Karpas-422 (cell line): ENCODE data around the gene MARCHF6. TPM values are rescaled to one million over a fixed set of nuclear protein-coding genes. Genes with fewer than 3 reads are reported as not detected.
"Not testable (repeated sequence)": the region's sequence is repeated elsewhere in the genome, so short reads cannot be mapped to it uniquely, and the experiment has no call there.

Experiments used
- DNase-seq: peaks from one replicate; pipeline ENCODE4 v3.0.0-alpha.2; 2015
- H2AFZ ChIP-seq: fragments of 200-600 bp; sonication (generic); 2 replicates; pipeline ENCODE4 v1.6.1; 2014; ENCODE audit warnings: antibody characterized with exemption, low read length, mixed read lengths
- H3K27ac ChIP-seq: fragments of 200-600 bp; sonication (generic); 2 replicates; pipeline ENCODE4 v1.5.1; 2014; ENCODE audit warnings: mild to moderate bottlenecking, low read length, moderate library complexity
- H3K27me3 ChIP-seq: fragments of 200-600 bp; sonication (generic); 2 replicates; pipeline ENCODE4 v1.6.1; 2014; ENCODE audit warnings: low read length, mixed read lengths
- H3K36me3 ChIP-seq: fragments of 200-600 bp; sonication (generic); 2 replicates; pipeline ENCODE4 v1.6.1; 2014; ENCODE audit warnings: low read length, mixed read lengths; ENCODE audit not compliant: insufficient read depth
- H3K4me1 ChIP-seq: fragments of 200-600 bp; sonication (generic); 2 replicates; pipeline ENCODE4 v1.6.1; 2014; ENCODE audit warnings: mild to moderate bottlenecking, low read length, mixed read lengths
- H3K4me2 ChIP-seq: fragments of 200-600 bp; sonication (generic); 2 replicates; pipeline ENCODE4 v1.6.1; 2014; ENCODE audit warnings: low read length, low read depth, mild to moderate bottlenecking; ENCODE audit not compliant: poor library complexity, severe bottlenecking
- H3K4me3 ChIP-seq: fragments of 200-600 bp; sonication (generic); 2 replicates; pipeline ENCODE4 v1.5.1; 2014; ENCODE audit warnings: mild to moderate bottlenecking, antibody characterized with exemption, low read length, mixed read lengths
- H3K79me2 ChIP-seq: fragments of 200-600 bp; sonication (generic); 2 replicates; pipeline ENCODE4 v1.6.1; 2014; ENCODE audit warnings: mild to moderate bottlenecking, low read length, mixed read lengths
- H3K9ac ChIP-seq: fragments of 200-600 bp; sonication (generic); 2 replicates; pipeline ENCODE4 v1.6.0; 2014; ENCODE audit warnings: low read length
- H3K9me2 ChIP-seq: fragments of 200-600 bp; sonication (generic), shearing (Covaris generic); replicated peaks from 2 replicates; pipeline ENCODE4 v1.6.0; 2014; ENCODE audit warnings: mild to moderate bottlenecking, low read length, moderate library complexity; ENCODE audit not compliant: insufficient read depth
- H3K9me3 ChIP-seq: fragments of 300-700, 200-600 bp; sonication (generic); 2 replicates; pipeline ENCODE4 v1.6.1; 2014; ENCODE audit warnings: low read length, mixed read lengths
- H4K20me1 ChIP-seq: fragments of 200-600 bp; sonication (generic); 2 replicates; pipeline ENCODE4 v1.6.1; 2014; ENCODE audit warnings: mild to moderate bottlenecking, antibody characterized with exemption, low read length, low read depth; ENCODE audit not compliant: insufficient read depth
- total RNA-seq: library from RNA; depleted of rRNA; stranded (reverse); fragments of >200 nt; shearing (Covaris generic); gene quantifications from 2 replicates; pipeline ENCODE4 v1.2.3, GENCODE V29; 2014; ENCODE audit warnings: low replicate concordance

MARCHF6 gene
- total RNA-seq, 1 experiment from 2014 or later, result 88.4 TPM

- H3K4me2 ChIP-seq, result no peak overlapping the region
- H3K4me1 ChIP-seq, result no peaks in the 10 kb centered on the region
- H3K9me3 ChIP-seq, result no peaks in the 10 kb centered on the region
- H3K79me2 ChIP-seq, result no peaks in the 10 kb centered on the region
- H3K9me2 ChIP-seq, result no peaks in the 10 kb centered on the region
- no peaks in the 10 kb centered on the region for H3K36me3 ChIP-seq
- no peak overlapping the region for H2AFZ ChIP-seq
- H3K27me3 ChIP-seq, result no peaks in the 10 kb centered on the region
- no peak overlapping the region for H3K27ac ChIP-seq
- H3K9ac ChIP-seq, result no peak overlapping the region
- H4K20me1 ChIP-seq, result no peaks in the 10 kb centered on the region
- H3K4me3 ChIP-seq, result no peak overlapping the region
- DNase-seq, result no peak
These were observed 14.8 kb upstream of the MARCHF6 start for GRCh38 chr5:10338686-10339057.

- Histone ChIP-seq H2AFZ (no peak overlapping the region), H3K27ac (no peak overlapping the region), H3K9me2 (no peaks in the 10 kb centered on the region), H3K4me1 (no peaks in the 10 kb centered on the region), H3K36me3 (no peaks in the 10 kb centered on the region), H3K27me3 (no peaks in the 10 kb centered on the region), H3K4me3 (no peak overlapping the region), H3K79me2 (no peaks in the 10 kb centered on the region), H3K9me3 (no peaks in the 10 kb centered on the region), H3K4me2 (no peak overlapping the region), H3K9ac (no peak overlapping the region), H4K20me1 (no peaks in the 10 kb centered on the region)
- no peak for DNase-seq
These were observed 14.3 kb upstream of the MARCHF6 start for GRCh38 chr5:10339058-10339811.

- no peak for DNase-seq
- no peaks in the 10 kb centered on the region for H3K9me3 ChIP-seq
- no peaks in the 10 kb centered on the region for H3K36me3 ChIP-seq
- H2AFZ ChIP-seq, result no peak overlapping the region
- H3K9ac ChIP-seq, result no peak overlapping the region
- H3K79me2 ChIP-seq, result no peaks in the 10 kb centered on the region
- no peak overlapping the region for H3K4me3 ChIP-seq
- H3K27ac ChIP-seq, result no peak overlapping the region
- no peaks in the 10 kb centered on the region for H3K9me2 ChIP-seq
- no peaks in the 10 kb centered on the region for H3K27me3 ChIP-seq
- no peak overlapping the region for H3K4me2 ChIP-seq
- no peaks in the 10 kb centered on the region for H4K20me1 ChIP-seq
- no peaks in the 10 kb centered on the region for H3K4me1 ChIP-seq
These were observed 13.5 kb upstream of the MARCHF6 start for GRCh38 chr5:10339958-10340357.

GRCh38 chr5:10343486-10343885 lies 10.0 kb upstream of the MARCHF6 start:
- no peak for DNase-seq
- Histone ChIP-seq H2AFZ (no peak overlapping the region), H3K79me2 (no peaks in the 10 kb centered on the region), H3K4me3 (no peak overlapping the region), H4K20me1 (no peaks in the 10 kb centered on the region), H3K4me2 (no peak overlapping the region), H3K27ac (no peak overlapping the region), H3K9ac (no peak overlapping the region), H3K9me2 (no peaks in the 10 kb centered on the region), H3K9me3 (no peaks in the 10 kb centered on the region), H3K4me1 (no peaks in the 10 kb centered on the region), H3K36me3 (no peaks in the 10 kb centered on the region), H3K27me3 (no peaks in the 10 kb centered on the region)

GRCh38 chr5:10344461-10345106 lies 8.9 kb upstream of the MARCHF6 start:
- H3K27ac ChIP-seq, H3K4me3 ChIP-seq, DNase-seq, H3K9me3 ChIP-seq, H2AFZ ChIP-seq, H3K9ac ChIP-seq, H3K9me2 ChIP-seq, H3K4me1 ChIP-seq, H3K79me2 ChIP-seq, H3K4me2 ChIP-seq, H4K20me1 ChIP-seq, H3K27me3 ChIP-seq, H3K36me3 ChIP-seq: not testable (repeated sequence)

- H3K27ac ChIP-seq, result no peak overlapping the region
- no peaks in the 10 kb centered on the region for H3K9me2 ChIP-seq
- H3K4me3 ChIP-seq, result no peak overlapping the region
- no peaks in the 10 kb centered on the region for H3K27me3 ChIP-seq
- H3K79me2 ChIP-seq, result no peaks in the 10 kb centered on the region
- H3K9me3 ChIP-seq, result no peaks in the 10 kb centered on the region
- H2AFZ ChIP-seq, result no peak overlapping the region
- no peak overlapping the region for H3K9ac ChIP-seq
- H3K4me1 ChIP-seq, result peaks cover 11% of the 10 kb centered on the region
- no peak overlapping the region for H3K4me2 ChIP-seq
- H4K20me1 ChIP-seq, result no peaks in the 10 kb centered on the region
- DNase-seq, result no peak
- no peaks in the 10 kb centered on the region for H3K36me3 ChIP-seq
These were observed 5.2 kb upstream of the MARCHF6 start for GRCh38 chr5:10348258-10348657.

GRCh38 chr5:10351199-10351905 lies 2.1 kb upstream of the MARCHF6 start:
- H3K9ac ChIP-seq, result no peak overlapping the region
- H3K27me3 ChIP-seq, result no peaks in the 10 kb centered on the region
- no peak overlapping the region for H2AFZ ChIP-seq
- H3K36me3 ChIP-seq, result no peaks in the 10 kb centered on the region
- peaks cover 26% of the 10 kb centered on the region for H3K79me2 ChIP-seq
- H3K27ac ChIP-seq, result no peak overlapping the region
- no peaks in the 10 kb centered on the region for H3K9me3 ChIP-seq
- no peak overlapping the region for H3K4me2 ChIP-seq
- H3K9me2 ChIP-seq, result no peaks in the 10 kb centered on the region
- no peak overlapping the region for H3K4me3 ChIP-seq
- H4K20me1 ChIP-seq, result peaks cover 9% of the 10 kb centered on the region; the same call in 1 of the 2 replicates
- no peak for DNase-seq
- H3K4me1 ChIP-seq, result peaks cover 26% of the 10 kb centered on the region

GRCh38 chr5:10351919-10352318 lies 1.6 kb upstream of the MARCHF6 start:
- no peaks in the 10 kb centered on the region for H3K27me3 ChIP-seq
- H4K20me1 ChIP-seq, result peaks cover 9% of the 10 kb centered on the region; the same call in 1 of the 2 replicates
- no peaks in the 10 kb centered on the region for H3K9me2 ChIP-seq
- peaks cover 32% of the 10 kb centered on the region for H3K79me2 ChIP-seq
- peaks cover 31% of the 10 kb centered on the region for H3K4me1 ChIP-seq
- peak overlapping the region; percentile 92 for H3K9ac ChIP-seq
- DNase-seq, result no peak
- H3K27ac ChIP-seq, result peak overlapping the region; percentile 94
- H3K4me3 ChIP-seq, result peak overlapping the region; percentile 81
- peak overlapping the region; percentile 86 for H3K4me2 ChIP-seq
- H3K36me3 ChIP-seq, result no peaks in the 10 kb centered on the region
- no peaks in the 10 kb centered on the region for H3K9me3 ChIP-seq
- H2AFZ ChIP-seq, result no peak overlapping the region
